DMS79 (cell line): Measurements from ENCODE around the gene EFL1.

ENCODE experiments used
- DNase-seq: peaks from one replicate; lab custom pipeline; 2025; lab: John Stamatoyannopoulos, UW

EFL1 gene

GRCh38 chr15:82159922-82160321 is 102.6 kb downstream of the EFL1 start:
- DNase-seq = no peak

GRCh38 chr15:82158811-82159210 is 103.7 kb downstream of the EFL1 start:
- no peak for DNase-seq

GRCh38 chr15:82150645-82151044 is 111.9 kb downstream of the EFL1 start:
- no peak for DNase-seq

GRCh38 chr15:82146990-82147461 is 115.5 kb downstream of the EFL1 start:
- DNase-seq = no peak

- DNase-seq = no peak
These were observed 116.0 kb downstream of the EFL1 start for GRCh38 chr15:82146576-82146975.

- DNase-seq = no peak
These were observed 118.8 kb downstream of the EFL1 start for GRCh38 chr15:82143390-82144385.

- DNase-seq = no peak
These were observed 121.6 kb downstream of the EFL1 start for GRCh38 chr15:82140886-82141285.

GRCh38 chr15:82139823-82140268 is 122.7 kb downstream of the EFL1 start:
- DNase-seq = no peak

- no peak for DNase-seq
These were observed 124.2 kb downstream of the EFL1 start for GRCh38 chr15:82138306-82138705.

GRCh38 chr15:82137261-82137660 is 125.3 kb downstream of the EFL1 start:
- DNase-seq = no peak

GRCh38 chr15:82136120-82136519 is 126.4 kb downstream of the EFL1 start:
- no peak for DNase-seq

- no peak for DNase-seq
These were observed 126.9 kb downstream of the EFL1 start for GRCh38 chr15:82135638-82136037.

- no peak for DNase-seq
These were observed 128.1 kb downstream of the EFL1 start for GRCh38 chr15:82134461-82134860.

GRCh38 chr15:82133251-82133650 is 129.3 kb downstream of the EFL1 start:
- DNase-seq = no peak

GRCh38 chr15:82132742-82133141 is 129.8 kb downstream of the EFL1 start:
- DNase-seq = no peak

GRCh38 chr15:82132096-82132495 is 130.4 kb downstream of the EFL1 start:
- DNase-seq = no peak

- no peak for DNase-seq
These were observed 132.3 kb downstream of the EFL1 start for GRCh38 chr15:82130248-82130647.

- no peak for DNase-seq
These were observed 132.8 kb downstream of the EFL1 start for GRCh38 chr15:82129761-82130160.

- DNase-seq = no peak
These were observed 133.3 kb downstream of the EFL1 start for GRCh38 chr15:82129149-82129692.

GRCh38 chr15:82128401-82129148 is 134.0 kb downstream of the EFL1 start:
- DNase-seq = no peak

- DNase-seq = no peak
These were observed 135.0 kb downstream of the EFL1 start for GRCh38 chr15:82127581-82127980.

GRCh38 chr15:82126346-82126745 is 136.2 kb downstream of the EFL1 start:
- no peak for DNase-seq
